ENCODE results near the gene SMYD3.

GRCh38 chr1:245957427-245957826 is 549.7 kb downstream of the SMYD3 start:
- TF ChIP-seq MAX (IDR thresholded peaks at IDR 0.05) (no peak), PBX3 (IDR thresholded peaks at IDR 0.05) (no peak), CTCF (IDR thresholded peaks at IDR 0.05) (no peak), RNF2 (IDR thresholded peaks at IDR 0.05; ENCODE audit: borderline replicate concordance, low read depth) (no peak), POLR2A (IDR thresholded peaks at IDR 0.05; ENCODE audit: low read length) (no peak), EP300 (IDR thresholded peaks at IDR 0.05) (no peak), USF2 (IDR thresholded peaks at IDR 0.05) (no peak)
